ENCODE measurements around the gene XXYLT1. TPM values are rescaled to one million over a fixed set of nuclear protein-coding genes. Genes with fewer than 3 reads are reported as not detected.

XXYLT1 gene
- total RNA-seq, 6 experiments from 2014 or later = 1.7 to 6.5 (median 2.1) TPM

DNA sequence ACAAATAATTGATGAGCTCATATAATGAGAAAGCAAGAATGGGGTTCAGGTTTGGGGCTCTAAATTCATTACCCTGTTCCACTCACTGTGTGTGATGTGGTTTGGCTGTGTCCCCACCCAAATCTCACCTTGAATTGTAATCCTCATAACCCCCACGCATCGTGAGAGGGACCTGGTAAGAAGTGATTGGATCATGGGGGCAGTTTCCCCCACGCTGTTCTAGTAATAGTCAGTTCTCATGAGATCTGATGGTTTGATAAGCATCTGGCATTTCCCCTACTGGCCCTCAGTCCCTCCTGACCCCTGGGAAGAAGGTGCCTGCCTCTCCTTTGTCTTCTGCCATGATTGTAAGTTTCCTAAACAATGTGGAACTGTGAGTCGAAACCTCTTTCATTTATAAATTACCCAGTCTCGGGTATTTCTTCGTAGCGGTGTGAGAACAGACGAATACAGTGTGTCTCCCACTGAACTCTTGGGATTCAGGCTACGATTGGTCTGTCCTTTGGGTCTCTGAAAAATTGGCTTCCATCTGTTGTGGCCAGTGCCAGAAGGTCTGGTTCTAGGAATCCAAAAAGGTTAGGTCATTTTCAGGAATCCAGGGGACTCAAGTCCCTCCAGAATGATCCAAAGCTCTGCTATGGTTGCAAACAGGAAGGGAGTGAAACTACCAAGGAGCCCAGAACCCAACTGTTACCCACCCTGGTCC, 87.7 kb downstream of the XXYLT1 start:
- no peaks in the 10 kb centered on the region for H3K27me3 ChIP-seq
- no peak for TF ChIP-seq POLR2A (IDR thresholded peaks at IDR 0.05)
- TF ChIP-seq, protein P1, sequence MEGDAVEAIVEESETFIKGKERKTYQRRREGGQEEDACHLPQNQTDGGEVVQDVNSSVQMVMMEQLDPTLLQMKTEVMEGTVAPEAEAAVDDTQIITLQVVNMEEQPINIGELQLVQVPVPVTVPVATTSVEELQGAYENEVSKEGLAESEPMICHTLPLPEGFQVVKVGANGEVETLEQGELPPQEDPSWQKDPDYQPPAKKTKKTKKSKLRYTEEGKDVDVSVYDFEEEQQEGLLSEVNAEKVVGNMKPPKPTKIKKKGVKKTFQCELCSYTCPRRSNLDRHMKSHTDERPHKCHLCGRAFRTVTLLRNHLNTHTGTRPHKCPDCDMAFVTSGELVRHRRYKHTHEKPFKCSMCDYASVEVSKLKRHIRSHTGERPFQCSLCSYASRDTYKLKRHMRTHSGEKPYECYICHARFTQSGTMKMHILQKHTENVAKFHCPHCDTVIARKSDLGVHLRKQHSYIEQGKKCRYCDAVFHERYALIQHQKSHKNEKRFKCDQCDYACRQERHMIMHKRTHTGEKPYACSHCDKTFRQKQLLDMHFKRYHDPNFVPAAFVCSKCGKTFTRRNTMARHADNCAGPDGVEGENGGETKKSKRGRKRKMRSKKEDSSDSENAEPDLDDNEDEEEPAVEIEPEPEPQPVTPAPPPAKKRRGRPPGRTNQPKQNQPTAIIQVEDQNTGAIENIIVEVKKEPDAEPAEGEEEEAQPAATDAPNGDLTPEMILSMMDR (IDR thresholded peaks at IDR 0.05) = no peak
- H3K36me3 ChIP-seq = no peaks in the 10 kb centered on the region
- 88% methylated on average over 9 of the region's 9 CpGs for WGBS (ENCODE audit: insufficient coverage, low coverage, low lambda C conversion rate, missing lambda C conversion rate)
- intact Hi-C loops (cut with DNase I) = no loop called here
- no peak for ATAC-seq
- no peak for DNase-seq
- no peaks in the 10 kb centered on the region for H3K9me3 ChIP-seq
- no peak overlapping the region for H3K27ac ChIP-seq
- no peak overlapping the region for H3K4me3 ChIP-seq
- H3K4me1 ChIP-seq = no peaks in the 10 kb centered on the region

DNA sequence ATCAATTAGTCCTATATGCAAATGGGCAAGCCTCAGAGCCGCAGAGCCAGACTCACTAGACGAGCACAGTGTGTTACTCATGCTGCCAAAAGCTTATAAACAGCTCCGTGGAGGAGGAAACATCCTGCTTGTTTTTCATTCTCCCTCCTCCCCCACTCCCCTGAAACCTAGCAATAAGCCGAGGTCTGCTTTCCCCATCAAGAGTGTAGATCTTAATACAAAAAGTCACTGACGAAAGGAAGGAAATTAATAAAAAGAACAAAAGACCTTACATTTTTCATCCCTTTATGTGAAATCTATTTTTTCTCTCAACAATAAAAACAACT, 88.5 kb downstream of the XXYLT1 start:
- no peaks in the 10 kb centered on the region for H3K4me1 ChIP-seq

DNA sequence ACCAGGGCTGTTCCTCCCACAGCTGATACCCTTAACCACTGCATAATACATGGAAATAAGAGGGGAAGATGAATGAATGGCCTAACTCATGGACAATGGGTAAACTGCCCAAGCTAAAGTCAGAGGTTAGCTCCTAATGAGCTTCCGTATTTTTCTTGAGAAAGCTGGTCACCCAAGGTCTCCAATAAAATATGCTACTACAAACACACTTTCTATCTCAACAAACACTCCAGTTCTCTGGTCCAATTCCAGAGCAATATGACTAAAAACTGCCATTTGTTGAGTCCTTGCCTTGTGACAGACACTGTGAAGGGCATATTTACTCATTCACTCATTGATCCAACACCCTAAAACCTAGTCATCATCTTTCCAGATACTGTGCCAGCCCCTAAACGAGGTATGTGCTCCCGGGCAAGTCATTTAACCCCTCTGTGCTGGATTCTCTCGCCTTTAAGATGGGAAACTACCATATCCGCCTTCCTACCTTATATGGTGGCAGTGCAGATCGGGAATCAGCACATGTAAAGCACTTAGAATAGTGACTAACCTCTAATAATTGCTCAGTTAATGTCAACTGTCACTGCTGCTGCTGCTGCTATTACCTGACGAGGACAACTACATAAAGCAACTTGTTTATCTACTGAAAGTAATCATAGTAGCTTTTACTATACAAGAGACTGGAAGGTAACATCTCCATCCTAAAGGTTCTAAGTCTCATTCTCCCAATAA, 89.1 kb downstream of the XXYLT1 start:
- intact Hi-C loops (cut with DNase I) = no loop called here
- WGBS (ENCODE audit: insufficient coverage, low coverage, low lambda C conversion rate, missing lambda C conversion rate) = 50% methylated on average over 4 of the region's 7 CpGs
- no peak for TF ChIP-seq POLR2A (IDR thresholded peaks at IDR 0.05)
- TF ChIP-seq, protein P1 (IDR thresholded peaks at IDR 0.05) = no peak
- no peaks in the 10 kb centered on the region for H3K27me3 ChIP-seq
- H3K4me3 ChIP-seq = no peak overlapping the region
- no peak for DNase-seq
- no peaks in the 10 kb centered on the region for H3K36me3 ChIP-seq
- H3K9me3 ChIP-seq = no peaks in the 10 kb centered on the region
- ATAC-seq = no peak
- H3K4me1 ChIP-seq = no peaks in the 10 kb centered on the region
- peak overlapping the region in 1 of 3 donors; percentile 51 for H3K27ac ChIP-seq

More for the DNA sequence above, 88.5 kb downstream of the XXYLT1 start:
- peak overlapping the region in 1 of 3 donors; percentile 51 for H3K27ac ChIP-seq
- 31% methylated on average over 4 of the region's 5 CpGs for WGBS (ENCODE audit: insufficient coverage, low coverage, low lambda C conversion rate, missing lambda C conversion rate)
- no peak overlapping the region for H3K4me3 ChIP-seq
- ATAC-seq (peak; percentile 29 to 52 (median 40)), DNase-seq (no peak)
- no peaks in the 10 kb centered on the region for H3K27me3 ChIP-seq
- H3K9me3 ChIP-seq = no peaks in the 10 kb centered on the region
- TF ChIP-seq POLR2A (IDR thresholded peaks at IDR 0.05) = no peak
- TF ChIP-seq, protein P1 (IDR thresholded peaks at IDR 0.05) = no peak
- intact Hi-C loops (cut with DNase I) = no loop called here
- H3K36me3 ChIP-seq = no peaks in the 10 kb centered on the region

DNA sequence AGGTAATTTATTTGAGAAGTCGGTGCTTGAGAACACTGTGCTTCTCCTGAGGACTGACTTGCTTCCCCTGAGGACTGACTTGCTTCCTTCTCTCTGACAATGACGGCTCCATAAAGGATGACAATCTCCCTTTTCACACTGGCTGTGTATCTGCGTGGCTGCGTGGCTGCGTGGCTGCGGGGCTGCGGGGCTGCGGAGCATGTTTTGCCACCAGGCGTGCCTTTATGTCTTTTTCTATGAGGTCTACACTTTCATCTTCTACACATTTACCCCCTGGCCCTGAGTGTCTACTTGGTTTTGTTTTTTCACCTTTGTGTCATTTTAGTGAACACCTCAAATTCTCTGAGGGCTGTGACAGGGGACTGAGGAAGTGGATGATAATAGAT, 89.9 kb downstream of the XXYLT1 start:
- Histone ChIP-seq H3K27ac (peak overlapping the region in 2 of 3 donors; percentile 50 to 68), H3K36me3 (no peaks in the 10 kb centered on the region), H3K4me1 (no peaks in the 10 kb centered on the region), H3K27me3 (no peaks in the 10 kb centered on the region), H3K9me3 (no peaks in the 10 kb centered on the region), H3K4me3 (no peak overlapping the region)
- intact Hi-C loops (cut with DNase I) = no loop called here
- no peak for TF ChIP-seq POLR2A (IDR thresholded peaks at IDR 0.05)
- TF ChIP-seq, protein P1 (IDR thresholded peaks at IDR 0.05) = no peak
- ATAC-seq (no peak), DNase-seq (no peak)
- 81% methylated on average over 6 of the region's 9 CpGs for WGBS (ENCODE audit: insufficient coverage, low coverage, low lambda C conversion rate, missing lambda C conversion rate)

All from right lobe of liver (tissue), 6 donors.